A549 treated with AZD9567 at 1 μM for 4 hours (cell line): Measurements from ENCODE around the gene PSMD5. TPM values are rescaled to one million over a fixed set of nuclear protein-coding genes. Genes with fewer than 3 reads are reported as not detected.

Source experiments
- total RNA-seq: library from RNA; stranded (reverse); fragments of 200-300 nt; extraction: Qiagen RNA extraction; gene quantifications from 5 replicates; pipeline ENCODE4 v1.2.3, GENCODE V29; 2022; ENCODE audit not compliant: insufficient read depth

Gene PSMD5
- 25.9 to 127 TPM (median 26.6 TPM) in 5 replicates for total RNA-seq

DNA sequence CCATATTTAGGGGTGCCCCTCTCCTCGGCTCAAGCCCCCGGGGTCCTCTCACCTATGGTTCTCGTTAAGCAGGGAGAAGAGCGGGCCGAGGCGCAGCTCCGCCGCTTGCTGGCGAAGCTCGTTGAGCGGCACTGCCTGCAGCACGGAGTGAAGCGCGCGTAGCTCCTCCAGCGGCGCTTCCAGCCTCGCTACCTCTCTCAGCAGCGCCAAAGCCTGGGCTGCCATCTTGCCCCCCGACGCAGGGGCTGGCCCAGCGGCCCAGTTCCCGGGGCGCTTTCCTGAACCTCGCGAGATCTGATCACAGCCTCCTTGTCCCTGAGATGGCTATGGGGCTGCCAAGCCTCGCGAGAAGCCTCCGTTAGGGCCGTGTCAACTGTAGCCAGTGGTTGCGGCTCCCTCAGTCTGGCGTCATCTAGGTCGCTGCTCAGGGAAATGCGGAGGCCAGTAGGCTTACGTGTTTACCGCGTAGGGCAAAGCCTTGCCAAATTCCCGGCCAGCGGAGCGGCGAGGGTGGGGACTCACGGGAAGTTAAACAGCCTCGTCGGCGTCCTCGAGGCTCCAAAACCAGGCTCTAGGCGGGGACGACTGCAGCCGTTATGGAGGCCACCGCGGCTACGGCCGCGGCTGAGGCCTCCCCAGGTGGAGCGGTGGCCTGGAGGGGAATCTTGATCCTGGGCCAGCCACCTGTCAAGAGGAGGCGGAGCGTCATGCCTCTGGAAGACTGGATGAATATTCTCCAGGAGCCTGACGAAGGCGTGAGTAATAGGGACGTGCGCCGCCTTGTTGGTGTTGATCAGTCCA is at the start of gene PSMD5:
Gene PSMD5, minus strand, starts transcription at position 238 of the 801 bp plus-strand sequence. Its CDS starts 13 bp downstream, at position 225.

DNA sequence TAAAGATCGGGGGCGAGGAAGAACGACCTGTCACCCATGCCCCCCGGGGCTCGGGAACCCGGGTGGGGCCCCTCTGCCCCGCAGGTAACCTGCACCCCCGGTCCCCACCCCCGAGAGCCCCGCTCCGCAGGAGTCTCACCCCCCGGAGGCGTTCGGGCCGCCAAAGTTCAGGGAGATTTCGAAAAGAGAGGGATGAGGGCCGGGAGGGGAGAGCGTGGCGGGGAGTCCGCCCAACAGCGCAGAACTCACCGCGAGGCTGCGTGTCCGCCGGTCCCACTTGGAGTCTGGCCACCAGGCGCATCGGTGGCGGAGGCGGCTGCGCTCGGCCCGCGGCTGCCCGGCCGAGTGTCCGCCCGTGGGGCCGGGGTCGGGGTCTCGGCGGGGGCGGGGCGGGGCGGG is 34.1 kb upstream of the PSMD5 start, which contains the start of gene PHF19:
Gene PHF19, minus strand, starts transcription at position 347 of the 399 bp plus-strand sequence. CDS start 2,447 bp downstream, outside the sequence.

DNA sequence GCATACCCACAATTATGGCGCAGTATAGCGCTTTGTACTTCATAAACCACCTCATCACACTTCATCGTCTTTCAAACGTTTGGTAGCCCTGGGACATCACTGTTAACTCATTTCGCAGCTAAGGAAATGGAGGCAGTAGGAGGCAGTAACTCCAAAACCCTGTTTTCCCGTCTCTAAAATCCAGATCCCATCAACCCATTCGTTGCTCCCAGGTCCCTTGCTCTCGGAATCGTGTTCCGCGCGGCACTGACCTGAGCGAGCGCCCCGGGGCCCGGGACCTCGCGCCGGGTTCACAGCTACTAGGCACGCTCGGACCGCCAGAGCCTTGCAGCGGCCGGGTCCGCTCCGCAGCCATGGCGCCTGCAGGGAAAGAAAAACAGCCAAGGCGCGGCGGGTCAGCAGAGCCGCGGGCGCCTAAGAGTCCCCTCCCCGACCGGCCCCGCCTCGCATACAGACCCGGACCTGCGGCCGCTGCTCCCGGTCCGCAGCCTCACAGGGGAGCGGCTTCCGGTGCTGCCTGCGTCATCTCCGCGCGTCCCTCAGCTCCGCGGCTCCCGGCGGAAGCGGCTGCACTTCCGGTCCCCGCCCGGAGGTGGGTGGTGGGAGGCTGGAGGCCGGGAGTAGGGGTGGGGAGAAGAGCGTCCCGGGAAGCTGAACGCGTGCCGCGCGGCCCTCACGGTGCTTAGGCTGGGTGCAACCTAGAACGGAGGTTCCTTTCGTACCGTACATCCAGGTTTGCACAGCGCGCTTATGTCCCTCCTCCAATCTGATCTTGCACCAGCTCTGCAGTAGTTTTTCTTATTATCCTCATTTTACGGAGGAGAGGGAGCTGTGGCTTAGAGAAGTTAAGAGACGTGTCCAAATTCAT is 49.6 kb downstream of the PSMD5 start, which contains the start of gene FBXW2:
Gene FBXW2, minus strand, starts transcription at position 519 of the 868 bp plus-strand sequence. CDS start 5,158 bp downstream, outside the sequence.

Other genes with a start within 250 kb of the PSMD5 start
- gene MEGF9, start 128.5 kb downstream of the PSMD5 start, total RNA-seq = 14.4 to 23.6 TPM (median 18.3 TPM) in 5 replicates
- gene FBXW2, start 49.5 kb downstream of the PSMD5 start, total RNA-seq = 37.2 to 45.8 TPM (median 42.9 TPM) in 5 replicates
- 85.8 to 123 TPM (median 112 TPM) in 5 replicates for gene PHF19, start 34.3 kb upstream of the PSMD5 start, total RNA-seq
- 0.69 to 2.5 TPM (median 2.2 TPM) in 5 replicates for gene TRAF1, start 83.9 kb upstream of the PSMD5 start, total RNA-seq
- 11.1 to 14.7 TPM (median 11.5 TPM) in 5 replicates for gene C5, start 207.4 kb upstream of the PSMD5 start, total RNA-seq
- gene CNTRL, start 232.0 kb upstream of the PSMD5 start, total RNA-seq = 4.8 to 9.2 TPM (median 6.1 TPM) in 5 replicates